IMR-90 (cell line): Measurements from ENCODE around the gene BTBD1. TPM values are rescaled to one million over a fixed set of nuclear protein-coding genes. Genes with fewer than 3 reads are reported as not detected.

Experiments used
- ATAC-seq: fragments of 200-7000 bp; cut with Tn5 transposase; 2 replicates; pipeline ENCODE4 v1.9.1; 2020; ENCODE audit warnings: low read depth, mild to moderate bottlenecking, moderate library complexity
- BruUV-seq: library from RNA; stranded (reverse); fragments of 400-500 nt; replicated peaks from 2 replicates; lab custom pipeline; 2021; lab: Mats Ljungman, UMichigan
- CTCF ChIA-PET: fragments of 300-600 bp; formaldehyde crosslinking; extraction: SDS; loops from one replicate; lab custom pipeline; 2021; ENCODE audit warnings: antibody characterized with exemption; lab: Yijun Ruan, JAX
- POLR2A ChIA-PET: fragments of 300-600 bp; sonication (Branson Sonifier 250); formaldehyde crosslinking; loops from one replicate; lab custom pipeline; 2022; ENCODE audit warnings: antibody characterized with exemption; ENCODE audit not compliant: unreplicated experiment; lab: Charles Lee
- DNase-seq: peaks from one replicate; pipeline ENCODE4 v3.0.0; 2013
- H2AFZ ChIP-seq: replicated peaks from 2 replicates; pipeline ENCODE3; 2013; ENCODE audit warnings: low read length, mild to moderate bottlenecking; ENCODE audit not compliant: poor library complexity
- H2AK5ac ChIP-seq: 2 replicates; pipeline ENCODE4 v1.6.1; 2013; ENCODE audit warnings: low read depth, low read length, inconsistent platforms
- H2AK9ac ChIP-seq: replicated peaks from 2 replicates; pipeline ENCODE3; 2013; ENCODE audit warnings: mild to moderate bottlenecking, low read depth, low read length, moderate library complexity; ENCODE audit not compliant: poor library complexity
- H2BK120ac ChIP-seq: 2 replicates; pipeline ENCODE4 v1.6.1; 2013; ENCODE audit warnings: low read depth, low read length, inconsistent platforms
- H2BK15ac ChIP-seq: 3 replicates; pipeline ENCODE4 v1.6.1; 2013; ENCODE audit warnings: low read depth, low read length, inconsistent platforms
- H2BK20ac ChIP-seq: 2 replicates; pipeline ENCODE4 v1.6.1; 2013; ENCODE audit warnings: low read depth, mild to moderate bottlenecking, inconsistent platforms, low read length, moderate library complexity
- H2BK5ac ChIP-seq: 2 replicates; pipeline ENCODE4 v1.6.1; 2013; ENCODE audit warnings: mild to moderate bottlenecking, low read depth, low read length, inconsistent platforms; ENCODE audit not compliant: poor library complexity, severe bottlenecking
- H3K14ac ChIP-seq: replicated peaks from 2 replicates; pipeline ENCODE4 v1.6.1; 2013; ENCODE audit warnings: low read depth, low read length, inconsistent platforms
- H3K18ac ChIP-seq: 2 replicates; pipeline ENCODE4 v1.6.1; 2013; ENCODE audit warnings: low read depth, low read length, control low read depth
- H3K23ac ChIP-seq: 2 replicates; pipeline ENCODE4 v1.6.1; 2013; ENCODE audit warnings: low read depth, low read length, inconsistent platforms
- H3K27ac ChIP-seq: 2 replicates; pipeline ENCODE4 v1.5.1; 2013; ENCODE audit warnings: mild to moderate bottlenecking, control low read depth, low read length; ENCODE audit not compliant: insufficient read depth
- H3K27me3 ChIP-seq: 2 replicates; pipeline ENCODE4 v1.6.1; 2013; ENCODE audit warnings: low read length; ENCODE audit not compliant: control insufficient read depth, insufficient read depth
- H3K36me3 ChIP-seq: 2 replicates; pipeline ENCODE4 v1.6.1; 2013; ENCODE audit warnings: low read length, mixed read lengths; ENCODE audit not compliant: control insufficient read depth, insufficient read depth
- H3K4ac ChIP-seq: 2 replicates; pipeline ENCODE4 v1.6.1; 2013; ENCODE audit warnings: low read depth, low read length, inconsistent platforms
- H3K4me1 ChIP-seq: 2 replicates; pipeline ENCODE4 v1.6.1; 2013; ENCODE audit warnings: low read length, mixed read lengths; ENCODE audit not compliant: control insufficient read depth, insufficient read depth
- H3K4me2 ChIP-seq: 2 replicates; pipeline ENCODE4 v1.6.1; 2013; ENCODE audit warnings: low read depth, mild to moderate bottlenecking, control low read depth, low read length, moderate library complexity
- H3K4me3 ChIP-seq: 2 replicates; pipeline ENCODE4 v1.5.1; 2013; ENCODE audit warnings: low read depth, mild to moderate bottlenecking, control low read depth, low read length, moderate library complexity; ENCODE audit not compliant: insufficient read depth
- H3K56ac ChIP-seq: 2 replicates; pipeline ENCODE4 v1.6.1; 2013; ENCODE audit warnings: low read length, inconsistent platforms; ENCODE audit not compliant: insufficient read depth; ENCODE audit errors: extremely low read depth
- H3K79me1 ChIP-seq, 2 experiments: 2 replicates each; pipeline ENCODE4 v1.6.1; 2013; ENCODE audit warnings: low read length in 2 of 2, inconsistent platforms in 1 of 2, low read depth in 1 of 2
- H3K9ac ChIP-seq: 2 replicates; pipeline ENCODE4 v1.6.1; 2013; ENCODE audit warnings: low read depth, low read length, control low read depth
- H3K9me1 ChIP-seq: 2 replicates; pipeline ENCODE4 v1.6.1; 2013; ENCODE audit warnings: low read length, inconsistent platforms; ENCODE audit not compliant: insufficient read depth
- H3K9me3 ChIP-seq: 2 replicates; pipeline ENCODE4 v1.6.1; 2013; ENCODE audit warnings: low read length; ENCODE audit not compliant: control insufficient read depth, insufficient read depth
- H4K20me1 ChIP-seq: 2 replicates; pipeline ENCODE4 v1.6.1; 2013; ENCODE audit warnings: low read length, inconsistent platforms; ENCODE audit not compliant: insufficient read depth
- H4K5ac ChIP-seq: 2 replicates; pipeline ENCODE4 v1.6.1; 2013; ENCODE audit warnings: mild to moderate bottlenecking, low read depth, low read length, control low read depth
- H4K8ac ChIP-seq, 2 experiments: 2 replicates each; pipeline ENCODE4 v1.6.1; 2013; ENCODE audit warnings: low read depth in 2 of 2, low read length in 2 of 2, control low read depth in 1 of 2, inconsistent platforms in 1 of 2
- H4K91ac ChIP-seq: 2 replicates; pipeline ENCODE4 v1.6.1; 2013; ENCODE audit warnings: low read depth, low read length, inconsistent platforms; ENCODE audit not compliant: insufficient read depth
- BHLHE40 ChIP-seq: fragments of 150-350 bp; IDR thresholded peaks from 2 replicates; pipeline ENCODE4 v1.6.1; 2016; ENCODE audit warnings: mild to moderate bottlenecking, low read depth, low read length
- CEBPB ChIP-seq: IDR thresholded peaks from 2 replicates; pipeline ENCODE4 v1.6.1; 2012; ENCODE audit warnings: low read depth, low read length, improper control_type of control experiment
- CHD1 ChIP-seq: IDR thresholded peaks from 2 replicates; pipeline ENCODE4 v1.6.1; 2012; ENCODE audit warnings: low read depth, low read length, improper control_type of control experiment
- FOS ChIP-seq: fragments of 150-350 bp; IDR thresholded peaks from 2 replicates; pipeline ENCODE4 v1.6.1; 2016; ENCODE audit warnings: low read depth, low read length
- MAFK ChIP-seq: IDR thresholded peaks from 2 replicates; pipeline ENCODE4 v1.6.1; 2012; ENCODE audit warnings: low read depth, low read length, improper control_type of control experiment
- MAZ ChIP-seq: IDR thresholded peaks from 2 replicates; pipeline ENCODE4 v1.6.1; 2012; ENCODE audit warnings: low read depth, mild to moderate bottlenecking, low read length, improper control_type of control experiment, moderate library complexity, borderline replicate concordance
- MXI1 ChIP-seq: IDR thresholded peaks from 2 replicates; pipeline ENCODE4 v1.6.1; 2012; ENCODE audit warnings: low read depth, mild to moderate bottlenecking, low read length, moderate library complexity, borderline replicate concordance
- NFE2L2 ChIP-seq: fragments of 150-350 bp; IDR thresholded peaks from 2 replicates; pipeline ENCODE4 v1.6.1; 2016; ENCODE audit warnings: low read depth, mild to moderate bottlenecking, low read length
- POLR2A ChIP-seq: IDR thresholded peaks from 2 replicates; pipeline ENCODE4 v1.6.1; 2012; ENCODE audit warnings: mild to moderate bottlenecking, low read depth, low read length
- RAD21 ChIP-seq: IDR thresholded peaks from 2 replicates; pipeline ENCODE4 v1.6.1; 2012; ENCODE audit warnings: low read length, improper control_type of control experiment
- RCOR1 ChIP-seq: IDR thresholded peaks from 2 replicates; pipeline ENCODE4 v1.6.1; 2012; ENCODE audit warnings: mild to moderate bottlenecking, low read length, improper control_type of control experiment; ENCODE audit not compliant: insufficient replicate concordance
- RFX5 ChIP-seq: IDR thresholded peaks from 2 replicates; pipeline ENCODE4 v1.8.0; 2012; ENCODE audit warnings: low read depth, mild to moderate bottlenecking, low read length, moderate library complexity
- SMC3 ChIP-seq: fragments of 150-350 bp; IDR thresholded peaks from 2 replicates; pipeline ENCODE4 v1.6.1; 2016; ENCODE audit warnings: low read depth, mild to moderate bottlenecking, antibody characterized with exemption, low read length, moderate library complexity
- WGBS, 2 experiments: methylation state at CpG; one replicate each; pipeline versions ENCODE4 v1.1.5 to v1.1.7; 2013; ENCODE audit warnings: missing lambda C conversion rate in 2 of 2; ENCODE audit not compliant: insufficient read length in 1 of 2; ENCODE audit errors: extremely low coverage in 2 of 2; 5-methylcytosine and 5-hydroxymethylcytosine counted together
- dilution Hi-C: fragments of 300-500 bp; cut with HindIII; formaldehyde crosslinking; loops from one replicate; pipeline ENCODE4 v1.14.3; 2018; ENCODE audit warnings: low sequenced_read_pairs; ENCODE audit not compliant: unreplicated experiment
- in situ Hi-C: fragments of 300-500 bp; cut with MboI; formaldehyde crosslinking; loops from 3 replicates; pipeline ENCODE4 v1.14.3; 2019; ENCODE audit warnings: low sequenced_read_pairs, inconsistent platforms, mixed read lengths
- intact Hi-C: fragments of 100-400 bp; cut with micrococcal nuclease; formaldehyde crosslinking; loops from 2 replicates; pipeline ENCODE4 v1.10.0; 2022
- polyA plus RNA-seq, 3 experiments: library from polyadenylated mRNA; depleted of rRNA; stranded (reverse); fragments of >200 nt; gene quantifications; 2 replicates each; pipeline ENCODE4 v1.2.3, GENCODE V29; 2012; ENCODE audit warnings: low replicate concordance in 1 of 3
- total RNA-seq: library from RNA; depleted of rRNA; stranded (reverse); fragments of >200 nt; gene quantifications from 2 replicates; pipeline ENCODE4 v1.2.3, GENCODE V29; 2012
- TF ChIP-seq, protein P1 (sequence below): conservative IDR thresholded peaks from 2 replicates; pipeline ENCODE4 v1.5.1; 2012; ENCODE audit warnings: mild to moderate bottlenecking, low read depth, low read length, improper control_type of control experiment
- TF ChIP-seq, protein P2 (sequence below): fragments of 150-350 bp; IDR thresholded peaks from 2 replicates; pipeline ENCODE4 v1.6.1; 2016; ENCODE audit warnings: low read depth, mild to moderate bottlenecking, low read length, moderate library complexity, borderline replicate concordance
- TF ChIP-seq, protein P3 (sequence below): fragments of 150-350 bp; IDR thresholded peaks from 2 replicates; pipeline ENCODE4 v1.6.1; 2017; ENCODE audit warnings: mild to moderate bottlenecking, antibody characterized with exemption, low read length, low read depth

Gene BTBD1
- total and polyA plus RNA-seq, 2 of the 4 experiments (the other 2 are of a cell fraction): 39.3 to 78.7 TPM

DNA sequence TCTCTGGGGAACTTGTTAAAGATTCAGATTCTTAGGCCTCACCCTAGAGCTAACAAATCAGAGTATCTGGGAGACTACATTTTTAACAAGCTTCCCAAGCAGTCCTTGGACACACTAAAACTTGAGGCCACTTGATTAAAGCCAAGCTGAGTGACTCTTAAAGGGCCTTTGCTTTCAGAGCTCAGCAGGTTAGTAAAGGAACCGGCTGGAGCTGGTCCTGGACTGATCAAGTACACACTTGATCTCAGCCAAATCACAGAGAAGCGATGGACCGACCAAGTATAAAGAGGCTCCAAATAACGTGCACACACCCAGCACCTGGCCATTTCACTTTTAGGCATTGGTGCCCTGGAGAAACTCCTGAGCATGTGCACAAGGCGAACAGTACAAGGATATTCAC lies 27.5 kb upstream of the BTBD1 start:
- Histone ChIP-seq H4K20me1 (no peaks in the 10 kb centered on the region), H2AK5ac (no peak overlapping the region), H3K14ac (no peak overlapping the region), H3K18ac (no peak overlapping the region), H2BK15ac (no peak overlapping the region), H3K9ac (no peak overlapping the region), H3K27ac (no peak overlapping the region), H3K4me1 (no peaks in the 10 kb centered on the region), H2AK9ac (no peak overlapping the region), H4K91ac (no peak overlapping the region), H2BK120ac (no peak overlapping the region), H3K79me1 (no peaks in the 10 kb centered on the region), H3K4me3 (no peak overlapping the region), H3K9me3 (peaks cover 5% of the 10 kb centered on the region), H2BK20ac (no peak overlapping the region), H3K56ac (no peak overlapping the region), H3K9me1 (no peaks in the 10 kb centered on the region), H2BK5ac (no peak overlapping the region), H2AFZ (no peak overlapping the region), H4K8ac (no peak overlapping the region), H3K23ac (no peak overlapping the region), H3K4me2 (no peak overlapping the region), H4K5ac (no peak overlapping the region), H3K36me3 (no peaks in the 10 kb centered on the region), H3K27me3 (peaks cover 5% of the 10 kb centered on the region), H3K4ac (no peak overlapping the region)
- no peak for ATAC-seq
- intact Hi-C loops (no loop called here), dilution Hi-C loops (no loop called here), in situ Hi-C loops (no loop called here)
- POLR2A ChIA-PET: no interaction called here
- CTCF ChIA-PET: no interaction called here
- no peak for DNase-seq
- BruUV-seq: no TSS peak
- TF ChIP-seq CHD1 (no peak), FOS (no peak), POLR2A (no peak), MAZ (no peak), RAD21 (no peak), NFE2L2 (no peak), CEBPB (no peak), MAFK (no peak), RCOR1 (no peak), MXI1 (no peak), BHLHE40 (no peak), SMC3 (no peak), RFX5 (no peak)
- TF ChIP-seq, protein P1, sequence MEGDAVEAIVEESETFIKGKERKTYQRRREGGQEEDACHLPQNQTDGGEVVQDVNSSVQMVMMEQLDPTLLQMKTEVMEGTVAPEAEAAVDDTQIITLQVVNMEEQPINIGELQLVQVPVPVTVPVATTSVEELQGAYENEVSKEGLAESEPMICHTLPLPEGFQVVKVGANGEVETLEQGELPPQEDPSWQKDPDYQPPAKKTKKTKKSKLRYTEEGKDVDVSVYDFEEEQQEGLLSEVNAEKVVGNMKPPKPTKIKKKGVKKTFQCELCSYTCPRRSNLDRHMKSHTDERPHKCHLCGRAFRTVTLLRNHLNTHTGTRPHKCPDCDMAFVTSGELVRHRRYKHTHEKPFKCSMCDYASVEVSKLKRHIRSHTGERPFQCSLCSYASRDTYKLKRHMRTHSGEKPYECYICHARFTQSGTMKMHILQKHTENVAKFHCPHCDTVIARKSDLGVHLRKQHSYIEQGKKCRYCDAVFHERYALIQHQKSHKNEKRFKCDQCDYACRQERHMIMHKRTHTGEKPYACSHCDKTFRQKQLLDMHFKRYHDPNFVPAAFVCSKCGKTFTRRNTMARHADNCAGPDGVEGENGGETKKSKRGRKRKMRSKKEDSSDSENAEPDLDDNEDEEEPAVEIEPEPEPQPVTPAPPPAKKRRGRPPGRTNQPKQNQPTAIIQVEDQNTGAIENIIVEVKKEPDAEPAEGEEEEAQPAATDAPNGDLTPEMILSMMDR: no peak
- TF ChIP-seq, protein P2, sequence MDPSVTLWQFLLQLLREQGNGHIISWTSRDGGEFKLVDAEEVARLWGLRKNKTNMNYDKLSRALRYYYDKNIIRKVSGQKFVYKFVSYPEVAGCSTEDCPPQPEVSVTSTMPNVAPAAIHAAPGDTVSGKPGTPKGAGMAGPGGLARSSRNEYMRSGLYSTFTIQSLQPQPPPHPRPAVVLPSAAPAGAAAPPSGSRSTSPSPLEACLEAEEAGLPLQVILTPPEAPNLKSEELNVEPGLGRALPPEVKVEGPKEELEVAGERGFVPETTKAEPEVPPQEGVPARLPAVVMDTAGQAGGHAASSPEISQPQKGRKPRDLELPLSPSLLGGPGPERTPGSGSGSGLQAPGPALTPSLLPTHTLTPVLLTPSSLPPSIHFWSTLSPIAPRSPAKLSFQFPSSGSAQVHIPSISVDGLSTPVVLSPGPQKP: no peak
- TF ChIP-seq, protein P3, sequence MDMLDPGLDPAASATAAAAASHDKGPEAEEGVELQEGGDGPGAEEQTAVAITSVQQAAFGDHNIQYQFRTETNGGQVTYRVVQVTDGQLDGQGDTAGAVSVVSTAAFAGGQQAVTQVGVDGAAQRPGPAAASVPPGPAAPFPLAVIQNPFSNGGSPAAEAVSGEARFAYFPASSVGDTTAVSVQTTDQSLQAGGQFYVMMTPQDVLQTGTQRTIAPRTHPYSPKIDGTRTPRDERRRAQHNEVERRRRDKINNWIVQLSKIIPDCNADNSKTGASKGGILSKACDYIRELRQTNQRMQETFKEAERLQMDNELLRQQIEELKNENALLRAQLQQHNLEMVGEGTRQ: no peak
- WGBS, 2 experiments: 88% methylated on average over 1 of the region's 5 CpGs; no CpG with 5 or more reads in 1 of the 2 experiments
